Activated T-cell treated with anti-CD3 and anti-CD28 coated beads for 24 hours (primary cell): ENCODE data around the gene RPL28.
"Not testable (repeated sequence)": the region's sequence is repeated elsewhere in the genome, so short reads cannot be mapped to it uniquely, and the experiment has no call there.

ENCODE experiments used
- DNase-seq: peaks from one replicate; pipeline ENCODE4 v3.0.0-alpha.2; 2020; ENCODE audit warnings: low read depth

RPL28 gene

DNA sequence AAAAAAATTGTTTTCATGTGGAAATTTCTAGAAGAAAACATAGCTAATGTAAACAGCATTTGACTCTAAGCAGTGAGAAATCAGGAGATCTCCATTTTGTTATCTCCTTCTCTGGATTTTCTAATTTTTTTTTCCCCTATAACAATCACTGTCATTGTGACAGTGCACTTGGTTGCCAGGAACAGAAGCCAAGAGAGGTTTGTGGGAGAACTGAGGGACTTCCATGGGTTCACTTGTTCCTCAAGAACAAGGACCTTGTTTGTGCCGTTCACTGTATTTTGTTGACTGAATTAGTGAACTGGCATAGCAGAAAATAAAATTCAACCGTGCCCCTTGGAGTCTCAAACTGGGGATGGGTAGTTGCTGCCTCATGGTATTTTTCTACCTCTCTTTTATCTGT, 40.3 kb downstream of the RPL28 start:
- DNase-seq, result no peak

GRCh38 chr19:55431183-55431582, 45.5 kb downstream of the RPL28 start:
- no peak for DNase-seq

- DNase-seq, result no peak
Measured at GRCh38 chr19:55432241-55432959, 46.7 kb downstream of the RPL28 start.

DNA sequence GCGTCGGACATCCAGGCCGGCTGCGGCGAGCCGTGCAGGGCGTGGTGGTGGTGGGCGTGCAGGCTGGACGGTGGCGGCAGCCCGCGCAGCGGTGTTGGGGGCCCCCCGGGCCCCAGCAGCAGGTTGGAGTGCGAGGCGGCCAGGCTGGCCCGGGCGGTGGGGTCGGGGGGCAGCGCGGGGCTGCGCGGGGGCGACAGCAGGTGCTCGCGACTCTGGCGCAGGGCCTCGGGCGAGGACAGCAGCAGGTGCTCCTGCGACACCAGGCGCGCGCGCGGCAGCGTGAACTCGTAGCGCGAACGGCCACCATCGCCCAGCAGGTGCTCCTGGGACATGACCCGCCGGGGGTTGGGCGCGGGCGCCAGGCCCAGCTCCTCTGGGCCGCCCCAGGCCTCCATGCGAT, 47.6 kb downstream of the RPL28 start:
- DNase-seq, result no peak

DNA sequence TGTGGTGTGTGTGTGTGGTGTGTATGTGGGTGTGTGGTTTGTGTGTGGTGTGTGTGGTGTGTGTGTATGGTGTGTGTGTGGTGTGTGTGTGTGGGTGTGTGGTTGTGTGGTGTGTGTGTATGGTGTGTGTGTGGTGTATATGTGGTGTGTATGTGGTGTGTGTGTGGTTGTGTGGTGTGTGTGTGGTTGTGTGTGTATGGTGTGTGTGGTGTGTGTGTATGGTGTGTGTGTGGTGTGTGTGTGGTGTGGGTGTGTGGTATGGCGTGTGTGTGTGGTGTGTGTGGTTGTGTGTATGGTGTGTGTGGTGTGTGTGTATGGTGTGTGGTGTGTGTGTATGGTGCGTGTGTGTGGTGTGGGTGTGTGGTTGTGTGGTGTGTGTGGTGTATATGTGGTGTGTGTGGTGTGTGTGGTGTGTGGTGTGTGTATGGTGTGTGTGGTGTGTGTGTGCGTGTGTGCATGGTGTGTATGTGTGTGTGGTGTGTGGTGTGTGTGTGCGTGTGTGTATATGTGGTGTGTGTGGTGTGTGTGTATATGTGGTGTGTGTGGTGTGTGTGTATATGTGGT, 48.7 kb downstream of the RPL28 start:
- DNase-seq, result no peak

DNA sequence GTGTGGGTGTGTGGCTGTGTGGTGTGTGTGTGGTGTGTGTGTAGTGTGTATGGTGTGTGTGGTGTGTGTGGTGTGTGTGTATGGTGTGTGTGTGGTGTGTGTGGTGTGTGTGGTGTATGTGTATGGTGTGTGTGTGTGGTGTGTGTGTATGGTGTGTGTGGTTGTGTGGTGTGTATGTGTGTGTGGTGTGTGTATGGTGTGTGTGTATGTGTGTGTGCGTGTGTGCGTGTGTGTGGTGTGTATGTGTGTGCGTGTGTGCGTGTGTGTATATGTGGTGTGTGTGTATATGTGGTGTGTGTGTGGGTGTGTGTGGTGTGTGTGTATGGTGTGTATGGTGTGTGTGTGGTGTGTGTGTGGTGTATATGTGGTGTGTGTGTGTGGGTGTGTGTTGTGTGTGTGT, 49.3 kb downstream of the RPL28 start:
- DNase-seq, result no peak

DNA sequence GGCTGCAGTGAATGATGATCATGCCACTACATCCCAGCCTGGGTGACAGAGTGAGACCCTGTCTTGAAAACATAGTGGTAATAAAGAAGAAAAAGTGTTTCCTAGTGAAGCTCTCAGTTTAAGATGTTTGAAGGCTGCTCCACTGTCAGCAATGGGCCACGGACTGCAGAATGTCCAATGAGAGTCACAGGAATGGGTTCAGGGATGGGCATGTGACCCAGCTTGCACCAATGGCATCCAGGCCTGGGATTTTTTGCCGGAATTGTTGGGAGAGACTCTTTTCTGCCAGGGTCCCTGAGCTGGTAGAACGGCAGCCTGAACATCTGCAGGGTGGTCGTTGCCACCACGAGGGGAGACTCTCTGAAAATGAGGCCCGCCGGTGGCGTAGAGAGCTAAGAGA, 51.1 kb downstream of the RPL28 start:
- DNase-seq, result no peak

DNA sequence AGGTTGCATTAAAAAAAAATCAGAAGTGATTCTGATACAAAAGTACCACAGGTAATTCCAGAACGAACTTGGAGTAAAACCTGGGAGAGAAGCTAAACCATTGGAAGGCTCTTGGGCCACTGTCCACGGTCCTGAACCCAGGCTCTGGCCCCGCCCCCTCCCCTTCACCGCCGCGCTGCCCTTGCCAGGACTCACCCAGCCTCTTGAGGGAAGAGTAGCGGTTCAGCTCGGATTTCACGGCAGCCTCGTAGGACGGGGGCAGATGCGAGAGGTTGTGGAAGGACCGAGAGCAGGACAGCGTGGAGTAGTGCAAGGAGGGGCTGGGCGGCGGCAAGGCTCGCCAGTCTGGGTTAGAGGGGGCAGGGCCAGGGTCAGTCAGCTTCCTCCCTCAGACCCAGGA, 51.7 kb downstream of the RPL28 start:
- no peak for DNase-seq

GRCh38 chr19:55439052-55439451, 53.3 kb downstream of the RPL28 start:
- no peak for DNase-seq

GRCh38 chr19:55440411-55441105, 54.8 kb downstream of the RPL28 start:
- DNase-seq, result no peak

GRCh38 chr19:55441319-55441691, 55.6 kb downstream of the RPL28 start:
- no peak for DNase-seq

DNA sequence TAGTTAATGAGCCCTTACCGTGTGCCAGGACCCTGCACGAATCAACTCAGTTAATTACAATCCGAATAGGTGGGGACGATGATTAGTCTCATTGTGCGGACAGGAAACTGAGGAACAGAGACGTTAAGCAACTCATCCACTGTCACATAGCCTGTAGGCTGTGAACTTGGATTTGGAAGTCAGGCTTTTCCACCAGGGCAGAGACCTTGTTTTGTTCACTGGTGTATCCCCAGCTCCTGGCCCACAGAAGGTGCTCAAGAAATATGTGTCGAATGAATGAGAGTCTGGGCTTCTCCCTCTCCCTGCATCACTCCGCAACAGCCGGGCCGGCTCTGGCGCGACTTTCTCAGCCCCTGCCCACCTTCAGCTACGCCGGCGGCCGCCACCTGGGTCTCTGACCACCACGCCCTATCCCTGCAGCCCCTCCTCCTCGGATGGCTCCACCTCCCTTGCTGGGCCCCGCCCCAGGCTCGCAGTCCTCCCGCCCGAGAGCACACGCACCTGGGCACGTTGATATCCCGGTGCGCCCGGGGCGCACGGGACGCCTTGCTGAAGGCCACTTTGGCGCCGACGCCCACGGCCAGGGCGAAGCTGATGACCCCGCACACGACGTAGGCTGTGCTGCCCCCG, 56.1 kb downstream of the RPL28 start:
- DNase-seq, result no peak

- DNase-seq, result no peak
Measured at GRCh38 chr19:55442372-55442961, 56.7 kb downstream of the RPL28 start.

DNA sequence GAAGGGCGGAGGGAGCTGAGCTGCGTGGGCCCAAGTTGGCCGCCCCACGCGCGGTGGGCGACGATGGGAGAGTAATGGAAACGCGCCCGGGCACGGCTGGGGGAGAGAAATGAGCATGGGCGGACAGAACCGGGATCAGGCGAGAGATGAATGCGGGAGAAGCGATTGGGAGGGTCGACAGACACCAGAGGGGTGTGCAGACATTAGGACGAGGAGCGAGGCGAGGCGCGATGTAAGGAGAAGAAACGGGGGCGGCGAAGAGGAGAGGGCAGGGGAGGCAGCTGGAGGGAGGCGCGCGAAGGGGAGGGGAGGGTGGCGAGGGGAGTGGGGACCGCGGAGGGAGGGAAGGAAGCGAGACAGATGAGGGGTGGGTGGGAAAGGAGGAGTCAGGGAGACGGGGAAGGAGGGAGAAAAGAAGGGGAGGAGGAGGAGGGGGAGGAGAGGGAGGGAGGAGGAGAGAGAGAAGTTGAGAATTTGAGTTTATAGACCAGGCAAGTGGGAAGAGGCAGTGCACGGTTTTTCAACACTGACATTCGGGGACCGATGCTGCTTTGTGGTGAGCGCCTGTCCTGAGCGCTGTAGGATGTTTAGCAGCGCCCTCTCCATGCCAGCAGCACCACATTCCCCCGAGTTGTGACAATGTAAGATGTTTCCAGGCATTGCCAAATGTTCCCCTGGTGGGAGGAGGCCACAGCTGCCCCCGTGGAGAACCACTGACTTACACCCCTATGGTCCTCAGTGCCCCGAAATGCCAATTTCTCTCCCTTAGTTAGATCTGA, 57.5 kb downstream of the RPL28 start, which contains the start of gene SHISA7:
Gene SHISA7 (minus strand): TSS at position 256 of the 779 bp plus-strand sequence. CDS start 437 bp downstream, outside the sequence.
- no peak for DNase-seq

GRCh38 chr19:55443824-55444480, 58.2 kb downstream of the RPL28 start:
- no peak for DNase-seq

- DNase-seq, result no peak
Measured at GRCh38 chr19:55444646-55445045, 58.9 kb downstream of the RPL28 start.

DNA sequence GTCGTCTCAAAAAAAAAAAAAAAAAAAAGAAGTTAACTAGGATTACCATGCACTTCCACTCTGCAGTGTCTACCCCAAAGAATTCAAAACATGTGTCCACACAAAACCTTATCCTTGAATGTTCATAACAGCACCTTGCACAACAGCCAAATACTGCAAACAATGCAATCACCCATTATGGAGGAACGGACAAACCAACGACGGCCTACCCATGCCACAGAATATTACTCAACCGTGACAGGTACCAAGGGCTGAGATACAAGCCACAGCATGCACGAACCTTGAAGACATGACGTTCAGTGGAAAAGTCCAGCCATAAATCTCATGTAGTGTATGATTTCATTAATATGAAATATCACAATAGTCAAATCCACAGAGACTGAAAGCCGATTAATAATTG, 60.3 kb downstream of the RPL28 start:
- no peak for DNase-seq

- DNase-seq, result no peak
Measured at GRCh38 chr19:55447421-55448174, 61.9 kb downstream of the RPL28 start.

DNA sequence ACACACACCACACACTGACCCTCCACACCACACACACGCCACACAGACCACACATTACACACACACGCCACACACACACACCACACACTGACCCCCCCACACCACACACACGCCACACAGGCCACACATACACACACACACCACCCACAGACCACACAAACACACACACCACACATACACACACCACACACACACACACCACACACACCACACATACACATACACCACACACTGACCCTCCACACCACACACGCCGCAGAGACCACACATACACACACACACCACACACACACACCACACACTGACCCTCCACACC, 62.4 kb downstream of the RPL28 start:
- DNase-seq, result not testable (repeated sequence)

- DNase-seq, result no peak
Measured at GRCh38 chr19:55449469-55449868, 63.7 kb downstream of the RPL28 start.
